Ovary (tissue), 3 donors: ENCODE results near the gene KIF21A.

Source experiments
- CTCF ChIP-seq, 3 donors: fragments of 450-650 bp in 2 of 3; fragments of 200-600 bp in 1 of 3; IDR thresholded peaks; one replicate each; pipeline versions ENCODE4 v1.5.1 to v1.8.0; 2016 to 2022; ENCODE audit warnings: antibody characterized with exemption in 3 of 3, mild to moderate bottlenecking in 1 of 3
- POLR2A ChIP-seq: fragments of 450-650 bp; IDR thresholded peaks from one replicate; pipeline ENCODE4 v1.6.1; 2017; ENCODE audit warnings: antibody characterized with exemption, mild to moderate bottlenecking, moderate library complexity
- donor health status: DM: no; HTN: no; CAD: no.

- no peak for TF ChIP-seq POLR2A
- no peak for TF ChIP-seq CTCF (IDR thresholded peaks at IDR 0.05)
Observed at GRCh38 chr12:39383114-39383513, 59.8 kb downstream of the KIF21A start.
